Ovary (tissue), 9 donors: ENCODE results near the gene PLPP7. TPM values are rescaled to one million over a fixed set of nuclear protein-coding genes. Genes with fewer than 3 reads are reported as not detected.
"Not testable (repeated sequence)": the region's sequence is repeated elsewhere in the genome, so short reads cannot be mapped to it uniquely, and the experiment has no call there.

ENCODE experiments used
- DNase-seq, 5 donors: peaks; one replicate each; pipeline ENCODE4 v3.0.0-alpha.2; 2019 to 2020
- H3K27ac ChIP-seq, 2 donors: fragments of 200-600 bp; one replicate each; pipeline versions ENCODE4 v1.5.1 to v1.8.0; 2019 to 2022
- H3K27me3 ChIP-seq: fragments of 200-600 bp; one replicate; pipeline ENCODE4 v1.8.0; 2022
- H3K36me3 ChIP-seq: fragments of 200-600 bp; sonication (generic); one replicate; pipeline ENCODE4 v1.5.1; 2019
- H3K4me1 ChIP-seq: one replicate; pipeline ENCODE4 v1.8.1; 2013; ENCODE audit warnings: mild to moderate bottlenecking, moderate library complexity; ENCODE audit not compliant: insufficient read depth
- H3K4me3 ChIP-seq: fragments of 200-600 bp; sonication (generic); one replicate; pipeline ENCODE4 v1.5.1; 2017
- H3K9me3 ChIP-seq, 2 donors: fragments of 200-600 bp in 1 of 2; sonication (generic) in 1 of 2; one replicate each; pipeline versions ENCODE4 v1.5.1 to v1.8.1; 2013 to 2019; ENCODE audit warnings: mild to moderate bottlenecking in 1 of 2, moderate library complexity in 1 of 2
- EP300 ChIP-seq: sonication (generic); formaldehyde crosslinking; IDR thresholded peaks from one replicate; pipeline ENCODE4 v1.6.1; 2017; ENCODE audit warnings: antibody characterized with exemption
- POLR2A ChIP-seq: fragments of 450-650 bp; IDR thresholded peaks from one replicate; pipeline ENCODE4 v1.6.1; 2017; ENCODE audit warnings: antibody characterized with exemption, mild to moderate bottlenecking, moderate library complexity
- WGBS, 3 donors: extraction: QIAGEN DNeasy Blood & Tissue Kit in 1 of 3; methylation state at CpG; one replicate each; pipeline versions ENCODE4 v1.1.5 to v1.1.7; 2013 to 2017; 5-methylcytosine and 5-hydroxymethylcytosine counted together
- intact Hi-C, 4 donors: fragments of 100-400 bp; cut with DNase I; formaldehyde crosslinking; loops; one replicate each; pipeline versions ENCODE4 v1.11.0 to v1.15.1; 2022 to 2023
- polyA plus RNA-seq, 2 donors: library from polyadenylated mRNA; stranded (reverse); fragments of 200-250 nt in 1 of 2; fragments of 350-450 nt in 1 of 2; fragmentation: Illumina TruSeq in 1 of 2; extraction: RNeasy Lipid Tissue Mini Kit (QIAGEN cat#74804) in 1 of 2; gene quantifications; one replicate each; pipeline ENCODE4 v1.2.3, GENCODE V29; 2013 to 2014
- total RNA-seq, 7 donors: library from RNA; depleted of rRNA in 2 of 7; stranded (reverse); fragments of >200 nt in 2 of 7; fragmentation: NEBNext Ultra II Directional in 3 of 7; extraction: Animal tissue kit (Norgen Biotek cat#: 25700) in 3 of 7; gene quantifications; one replicate each; pipeline versions ENCODE4 v1.1.0 to v1.2.4, GENCODE V29; 2016 to 2023
- TF ChIP-seq, protein P1 (sequence below), 3 donors: fragments of 450-650 bp in 2 of 3; fragments of 200-600 bp in 1 of 3; IDR thresholded peaks; one replicate each; pipeline versions ENCODE4 v1.5.1 to v1.8.0; 2016 to 2022; ENCODE audit warnings: antibody characterized with exemption in 3 of 3, mild to moderate bottlenecking in 1 of 3
- donor health status: DM: no; HTN: no; CAD: no; lungs with moderate emphysema.
- donor health status: DM: no; HTN: no; CAD: no.
- donor health status: Bipolar disorder and iron deficiency.
- donor health status: DM: yes; HTN: yes; CAD: no.
- donor health status: DM: no; HTN: no; CAD: no.
- donor health status: DM: yes; HTN: yes; CAD: no.

PLPP7 gene
- total and polyA plus RNA-seq, 9 donors, result 3.6 to 12.0 (median 11.0) TPM

DNA sequence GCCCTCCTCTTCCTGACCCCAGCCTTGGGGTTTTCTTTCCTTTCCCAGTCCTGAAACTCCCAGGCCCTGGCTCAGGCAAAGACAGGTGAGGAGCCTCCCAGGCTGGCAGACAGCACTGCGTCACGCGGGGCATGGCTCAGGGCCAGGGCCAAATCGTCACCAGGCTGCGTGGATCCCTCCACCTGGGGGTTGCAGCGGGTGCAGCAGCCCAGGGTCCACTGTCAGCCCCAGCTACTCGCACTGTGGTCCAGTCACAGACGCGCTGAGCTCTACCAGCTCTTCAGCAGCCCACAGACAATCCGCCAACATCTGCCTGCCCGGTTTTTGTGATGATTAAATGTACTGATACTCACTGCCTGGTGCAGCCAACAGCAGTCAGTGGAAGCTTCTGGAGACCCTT lies 25.3 kb upstream of the PLPP7 start:
- H3K9me3 ChIP-seq, result no peaks in the 10 kb centered on the region
- H3K27me3 ChIP-seq, result no peaks in the 10 kb centered on the region
- H3K4me1 ChIP-seq, result peaks cover 14% of the 10 kb centered on the region
- intact Hi-C loops, result no loop called here
- no peak for DNase-seq
- no peaks in the 10 kb centered on the region for H3K36me3 ChIP-seq
- 77 to 86% (median 78%) methylated on average over 11 of the region's 11 CpGs for WGBS, 3 donors
- no peak overlapping the region for H3K4me3 ChIP-seq
- H3K27ac ChIP-seq, result no peak overlapping the region
- TF ChIP-seq EP300, result no peak
- TF ChIP-seq POLR2A, result no peak
- TF ChIP-seq, protein P1, sequence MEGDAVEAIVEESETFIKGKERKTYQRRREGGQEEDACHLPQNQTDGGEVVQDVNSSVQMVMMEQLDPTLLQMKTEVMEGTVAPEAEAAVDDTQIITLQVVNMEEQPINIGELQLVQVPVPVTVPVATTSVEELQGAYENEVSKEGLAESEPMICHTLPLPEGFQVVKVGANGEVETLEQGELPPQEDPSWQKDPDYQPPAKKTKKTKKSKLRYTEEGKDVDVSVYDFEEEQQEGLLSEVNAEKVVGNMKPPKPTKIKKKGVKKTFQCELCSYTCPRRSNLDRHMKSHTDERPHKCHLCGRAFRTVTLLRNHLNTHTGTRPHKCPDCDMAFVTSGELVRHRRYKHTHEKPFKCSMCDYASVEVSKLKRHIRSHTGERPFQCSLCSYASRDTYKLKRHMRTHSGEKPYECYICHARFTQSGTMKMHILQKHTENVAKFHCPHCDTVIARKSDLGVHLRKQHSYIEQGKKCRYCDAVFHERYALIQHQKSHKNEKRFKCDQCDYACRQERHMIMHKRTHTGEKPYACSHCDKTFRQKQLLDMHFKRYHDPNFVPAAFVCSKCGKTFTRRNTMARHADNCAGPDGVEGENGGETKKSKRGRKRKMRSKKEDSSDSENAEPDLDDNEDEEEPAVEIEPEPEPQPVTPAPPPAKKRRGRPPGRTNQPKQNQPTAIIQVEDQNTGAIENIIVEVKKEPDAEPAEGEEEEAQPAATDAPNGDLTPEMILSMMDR (IDR thresholded peaks at IDR 0.05), result no peak

DNA sequence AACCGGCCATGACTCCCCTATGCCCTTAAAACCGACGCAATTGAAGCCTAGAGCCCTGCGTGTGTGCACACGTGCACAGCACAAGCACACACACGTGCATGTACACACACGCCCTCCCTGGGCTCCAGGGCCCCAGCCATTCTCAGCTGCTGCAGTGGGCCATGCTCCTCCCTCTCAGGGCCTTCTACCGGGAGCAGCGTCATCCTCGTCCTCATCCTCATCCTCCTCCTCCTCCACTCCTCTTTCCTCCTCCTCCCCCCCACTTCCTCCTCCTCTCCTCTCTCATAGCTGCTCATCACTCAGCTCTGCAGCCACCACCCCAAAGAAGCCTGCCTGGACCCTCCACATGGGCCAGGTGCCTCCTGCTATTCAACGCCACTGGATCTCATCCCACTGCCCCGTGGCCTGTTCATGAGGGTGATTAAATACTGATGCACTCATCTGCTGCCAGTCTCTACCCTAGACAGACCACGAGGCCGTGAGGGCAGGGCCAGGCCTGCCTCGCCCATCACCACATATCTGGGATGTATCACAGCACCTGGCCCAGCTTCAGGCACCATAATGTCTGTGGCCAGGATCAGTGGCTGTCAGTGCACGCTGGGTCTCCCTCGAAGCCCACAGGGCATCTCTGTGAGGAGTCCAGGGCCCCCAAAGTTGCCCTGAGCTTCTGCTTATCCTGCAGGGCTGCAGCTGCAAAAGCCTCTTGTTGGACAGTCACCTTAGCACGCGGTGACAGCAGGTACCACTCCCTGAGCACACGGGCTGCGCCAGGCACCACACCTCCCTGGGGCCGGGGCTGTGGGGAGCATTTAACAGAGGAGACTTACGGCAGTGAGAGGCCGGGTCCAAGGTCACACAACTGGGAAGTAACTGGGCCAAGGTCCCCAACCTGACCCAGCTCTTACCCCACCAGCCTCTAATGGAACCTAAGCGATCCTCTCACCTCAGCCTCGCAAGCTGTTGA lies 23.0 kb upstream of the PLPP7 start:
- H3K27ac ChIP-seq, result no peak overlapping the region
- DNase-seq, result peak in 2 of 5 donors; percentile 42 to 57
- 48 to 60% (median 54%) methylated on average over 26 of the region's 26 CpGs for WGBS, 3 donors
- no peaks in the 10 kb centered on the region for H3K9me3 ChIP-seq
- H3K27me3 ChIP-seq, result no peaks in the 10 kb centered on the region
- H3K4me1 ChIP-seq, result peaks cover 14% of the 10 kb centered on the region
- intact Hi-C loops, result no loop called here
- TF ChIP-seq, protein P1 (IDR thresholded peaks at IDR 0.05), result no peak
- no peak for TF ChIP-seq EP300
- H3K4me3 ChIP-seq, result no peak overlapping the region
- no peaks in the 10 kb centered on the region for H3K36me3 ChIP-seq

DNA sequence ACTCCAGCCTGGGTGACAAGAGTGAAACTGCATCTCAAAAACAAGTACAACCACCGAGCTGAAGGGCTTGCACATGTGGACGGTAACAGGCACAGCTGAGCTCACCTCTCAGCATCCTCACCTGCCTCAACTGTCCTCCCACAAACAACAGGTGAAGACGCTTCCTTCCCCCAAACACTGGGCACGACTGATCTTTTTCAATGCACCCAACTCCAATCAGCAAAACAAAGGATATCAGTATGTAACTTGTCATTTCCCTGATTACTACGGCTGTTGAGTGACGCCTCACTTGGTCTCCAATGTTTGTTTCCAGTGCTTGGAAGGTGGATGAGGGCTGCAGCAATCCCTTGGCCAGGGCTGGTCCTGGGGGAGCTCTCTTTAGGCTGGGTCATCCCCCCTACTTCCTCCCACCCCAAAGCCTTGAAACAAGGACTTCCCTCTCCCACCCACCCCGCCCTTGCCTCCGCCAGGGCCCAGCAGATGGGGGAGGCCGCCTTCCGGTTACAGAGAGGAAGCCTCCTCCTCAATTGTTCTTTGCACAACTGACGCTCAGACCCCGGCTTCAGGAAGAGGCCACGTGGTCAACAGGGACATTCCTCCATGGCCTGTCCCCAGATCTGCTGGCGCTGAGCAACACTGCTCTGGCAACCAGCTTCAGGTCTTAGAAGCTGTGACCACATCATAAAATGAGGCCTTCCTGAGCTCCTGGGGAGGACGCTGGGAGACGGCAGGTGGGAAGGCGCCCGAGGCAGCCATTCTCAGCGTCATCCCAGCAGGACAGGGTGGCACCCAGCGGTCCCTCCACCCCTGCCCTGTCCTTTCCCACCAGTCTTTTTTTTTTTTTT lies 19.1 kb upstream of the PLPP7 start:
- Histone ChIP-seq H3K4me3 (no peak overlapping the region), H3K27me3 (no peaks in the 10 kb centered on the region), H3K27ac (no peak overlapping the region), H3K9me3 (no peaks in the 10 kb centered on the region), H3K36me3 (no peaks in the 10 kb centered on the region), H3K4me1 (peaks cover 14% of the 10 kb centered on the region)
- intact Hi-C loops, result no loop called here
- no peak for DNase-seq
- TF ChIP-seq EP300 (no peak), POLR2A (no peak)
- TF ChIP-seq, protein P1 (IDR thresholded peaks at IDR 0.05), result no peak
- WGBS, 3 donors, result 72 to 80% (median 76%) methylated on average over 20 of the region's 20 CpGs

DNA sequence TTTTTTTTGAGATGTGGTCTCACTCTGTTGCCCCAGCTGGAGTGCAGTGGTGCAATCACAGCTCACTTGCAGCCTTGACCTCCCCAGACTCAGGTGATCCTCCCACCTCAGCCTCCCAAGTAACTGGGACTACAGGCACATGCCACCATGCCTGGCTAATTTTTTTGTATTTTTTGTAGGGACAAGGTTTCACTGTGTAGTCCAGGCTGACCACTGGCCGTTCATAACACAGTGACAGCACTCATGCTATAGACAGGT lies 18.6 kb upstream of the PLPP7 start:
- intact Hi-C loops, H3K27me3 ChIP-seq, H3K9me3 ChIP-seq, H3K4me3 ChIP-seq, DNase-seq, H3K36me3 ChIP-seq, H3K27ac ChIP-seq: not testable (repeated sequence)
- H3K4me1 ChIP-seq, result peaks cover 10% of the 10 kb centered on the region
- WGBS, 3 donors, result 84 to 93% (median 93%) methylated on average over 1 of the region's 1 CpG

DNA sequence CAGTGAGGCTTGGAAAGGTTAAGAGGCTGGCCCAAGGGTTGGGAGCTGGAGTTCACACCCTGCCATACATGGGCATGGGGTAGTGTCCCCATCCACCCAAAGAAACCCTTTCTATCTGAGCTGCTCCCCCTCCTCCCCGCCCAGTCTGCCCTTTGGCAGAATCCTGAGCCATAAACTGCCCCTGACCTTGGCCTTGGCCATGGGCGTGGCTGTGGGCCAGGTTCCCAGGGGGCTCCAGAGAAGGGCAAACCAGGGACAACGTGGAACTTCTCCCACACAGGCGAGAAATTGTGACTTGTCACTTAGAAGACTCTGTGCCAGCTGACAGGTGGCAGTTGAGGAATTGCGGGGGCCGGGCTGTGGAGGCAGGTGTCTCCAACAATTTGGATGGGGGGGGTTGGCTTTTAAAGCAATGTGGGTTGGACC lies 18.0 kb upstream of the PLPP7 start:
- Histone ChIP-seq H3K36me3 (no peaks in the 10 kb centered on the region), H3K4me1 (peaks cover 6% of the 10 kb centered on the region), H3K27me3 (no peaks in the 10 kb centered on the region), H3K4me3 (no peak overlapping the region), H3K9me3 (no peaks in the 10 kb centered on the region), H3K27ac (no peak overlapping the region)
- DNase-seq, result no peak
- 73 to 82% (median 78%) methylated on average over 6 of the region's 6 CpGs for WGBS, 3 donors
- intact Hi-C loops, result no loop called here
- TF ChIP-seq, protein P1 (IDR thresholded peaks at IDR 0.05), result no peak
- TF ChIP-seq POLR2A (no peak), EP300 (no peak)
